Transverse colon (tissue), 4 donors: ENCODE measurements around the gene TMEM98.

Source experiments
- POLR2AphosphoS5 ChIP-seq, 3 donors: sonication (generic); formaldehyde crosslinking; IDR thresholded peaks; one replicate each; pipeline ENCODE4 v1.6.1; 2016; ENCODE audit warnings: antibody characterized with exemption in 3 of 3
- TF ChIP-seq, protein P1 (sequence below), 5 experiments: fragments of 200-600 bp in 3 of 5; fragments of 450-650 bp in 2 of 5; sonication (generic) in 3 of 5; IDR thresholded peaks; 1 replicate in 2 of 5; 2 replicates in 3 of 5; pipeline ENCODE4 v1.5.1; 2016 to 2017; ENCODE audit warnings: antibody characterized with exemption in 5 of 5, inconsistent platforms in 3 of 5, mild to moderate bottlenecking in 2 of 5, moderate library complexity in 1 of 5

DNA sequence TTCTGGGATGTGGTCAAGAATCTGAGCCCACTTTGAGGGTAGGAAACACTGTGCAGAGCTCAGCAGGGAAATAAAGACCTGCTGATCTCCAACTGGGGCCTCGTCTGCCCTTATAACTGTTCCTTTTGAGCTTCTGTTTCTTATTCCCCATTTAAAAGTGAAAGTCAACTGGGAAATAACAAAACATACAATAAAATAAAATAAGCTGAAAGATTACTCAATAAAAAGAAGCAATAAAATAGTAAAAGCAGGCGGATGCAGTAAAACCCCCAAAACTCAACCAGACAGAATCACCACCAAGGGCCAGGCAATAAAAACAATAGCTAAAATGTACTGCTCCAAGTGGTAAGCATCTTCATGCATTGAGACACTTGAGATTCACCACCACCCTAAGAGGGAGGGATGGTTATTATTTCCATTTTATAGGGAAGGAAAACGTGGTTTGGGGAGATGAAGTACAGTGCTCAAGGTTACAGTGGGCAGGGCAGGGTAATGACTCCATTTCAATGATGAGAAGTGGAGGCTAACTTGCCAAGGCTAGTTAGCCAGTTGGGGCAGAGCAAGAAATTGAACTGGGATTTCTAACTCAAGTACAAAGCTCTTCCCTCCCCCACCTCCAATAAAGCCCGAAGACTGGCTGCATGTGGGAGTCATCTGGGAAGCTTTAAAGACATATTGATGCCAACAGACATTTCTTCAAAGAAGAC, 57.2 kb downstream of the TMEM98 start:
- TF ChIP-seq POLR2AphosphoS5 (IDR thresholded peaks at IDR 0.05): no peak
- TF ChIP-seq, protein P1, sequence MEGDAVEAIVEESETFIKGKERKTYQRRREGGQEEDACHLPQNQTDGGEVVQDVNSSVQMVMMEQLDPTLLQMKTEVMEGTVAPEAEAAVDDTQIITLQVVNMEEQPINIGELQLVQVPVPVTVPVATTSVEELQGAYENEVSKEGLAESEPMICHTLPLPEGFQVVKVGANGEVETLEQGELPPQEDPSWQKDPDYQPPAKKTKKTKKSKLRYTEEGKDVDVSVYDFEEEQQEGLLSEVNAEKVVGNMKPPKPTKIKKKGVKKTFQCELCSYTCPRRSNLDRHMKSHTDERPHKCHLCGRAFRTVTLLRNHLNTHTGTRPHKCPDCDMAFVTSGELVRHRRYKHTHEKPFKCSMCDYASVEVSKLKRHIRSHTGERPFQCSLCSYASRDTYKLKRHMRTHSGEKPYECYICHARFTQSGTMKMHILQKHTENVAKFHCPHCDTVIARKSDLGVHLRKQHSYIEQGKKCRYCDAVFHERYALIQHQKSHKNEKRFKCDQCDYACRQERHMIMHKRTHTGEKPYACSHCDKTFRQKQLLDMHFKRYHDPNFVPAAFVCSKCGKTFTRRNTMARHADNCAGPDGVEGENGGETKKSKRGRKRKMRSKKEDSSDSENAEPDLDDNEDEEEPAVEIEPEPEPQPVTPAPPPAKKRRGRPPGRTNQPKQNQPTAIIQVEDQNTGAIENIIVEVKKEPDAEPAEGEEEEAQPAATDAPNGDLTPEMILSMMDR (IDR thresholded peaks at IDR 0.05): no peak
